Upper lobe of left lung (tissue), 4 donors: ENCODE measurements around the gene RAP2A.

Experiments used
- EP300 ChIP-seq, 4 donors: sonication (generic); formaldehyde crosslinking; IDR thresholded peaks; one replicate each; pipeline ENCODE4 v1.5.1; 2017; ENCODE audit warnings: antibody characterized with exemption in 4 of 4, control low read depth in 2 of 4
- POLR2A ChIP-seq, 4 donors: fragments of 450-650 bp; IDR thresholded peaks; one replicate each; pipeline ENCODE4 v1.5.1; 2016 to 2017; ENCODE audit warnings: antibody characterized with exemption in 4 of 4, mild to moderate bottlenecking in 2 of 4
- POLR2AphosphoS5 ChIP-seq, 2 donors: sonication (generic); formaldehyde crosslinking; IDR thresholded peaks; one replicate each; pipeline ENCODE4 v1.5.1; 2017; ENCODE audit warnings: antibody characterized with exemption in 2 of 2
- TF ChIP-seq, protein P1 (sequence below), 6 experiments: fragments of 450-650 bp in 4 of 6; fragments of 200-600 bp in 2 of 6; sonication (generic) in 2 of 6; IDR thresholded peaks; one replicate each; pipeline ENCODE4 v1.5.1; 2016 to 2019; ENCODE audit warnings: antibody characterized with exemption in 6 of 6

DNA sequence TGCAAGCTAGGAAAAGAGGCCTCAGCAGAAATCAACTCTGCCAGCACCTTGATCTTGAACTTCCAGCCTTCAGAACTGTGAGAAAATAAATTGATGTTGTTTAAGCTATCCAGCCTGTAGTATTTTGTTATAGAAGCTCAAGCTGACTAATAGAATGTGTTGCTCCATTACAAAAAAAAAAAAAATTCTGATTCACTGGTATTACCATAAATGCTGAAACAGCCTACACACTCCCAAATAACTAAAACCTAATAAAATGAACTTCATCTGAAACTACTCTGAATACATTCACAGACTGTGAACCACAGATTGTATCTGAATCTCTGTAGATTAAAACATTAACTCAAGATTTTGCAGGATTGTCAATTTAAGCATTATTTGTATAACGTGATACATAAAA, 49.5 kb downstream of the RAP2A start:
- TF ChIP-seq, protein P1, sequence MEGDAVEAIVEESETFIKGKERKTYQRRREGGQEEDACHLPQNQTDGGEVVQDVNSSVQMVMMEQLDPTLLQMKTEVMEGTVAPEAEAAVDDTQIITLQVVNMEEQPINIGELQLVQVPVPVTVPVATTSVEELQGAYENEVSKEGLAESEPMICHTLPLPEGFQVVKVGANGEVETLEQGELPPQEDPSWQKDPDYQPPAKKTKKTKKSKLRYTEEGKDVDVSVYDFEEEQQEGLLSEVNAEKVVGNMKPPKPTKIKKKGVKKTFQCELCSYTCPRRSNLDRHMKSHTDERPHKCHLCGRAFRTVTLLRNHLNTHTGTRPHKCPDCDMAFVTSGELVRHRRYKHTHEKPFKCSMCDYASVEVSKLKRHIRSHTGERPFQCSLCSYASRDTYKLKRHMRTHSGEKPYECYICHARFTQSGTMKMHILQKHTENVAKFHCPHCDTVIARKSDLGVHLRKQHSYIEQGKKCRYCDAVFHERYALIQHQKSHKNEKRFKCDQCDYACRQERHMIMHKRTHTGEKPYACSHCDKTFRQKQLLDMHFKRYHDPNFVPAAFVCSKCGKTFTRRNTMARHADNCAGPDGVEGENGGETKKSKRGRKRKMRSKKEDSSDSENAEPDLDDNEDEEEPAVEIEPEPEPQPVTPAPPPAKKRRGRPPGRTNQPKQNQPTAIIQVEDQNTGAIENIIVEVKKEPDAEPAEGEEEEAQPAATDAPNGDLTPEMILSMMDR (IDR thresholded peaks at IDR 0.05) = no peak
- TF ChIP-seq POLR2AphosphoS5 (IDR thresholded peaks at IDR 0.05) = no peak
- no peak for TF ChIP-seq POLR2A (IDR thresholded peaks at IDR 0.05)
- no peak for TF ChIP-seq EP300 (IDR thresholded peaks at IDR 0.05)
